Subcutaneous abdominal adipose tissue (tissue), 5 donors: ENCODE results near the gene PRMT5.
A peak's percentile ranks its signal among the peaks of the same experiment; 100 is the strongest.

Experiments used
- H3K27ac ChIP-seq: one replicate; pipeline ENCODE4 v1.7.0; 2013; ENCODE audit warnings: low read depth, mild to moderate bottlenecking, inconsistent platforms, low read length, moderate library complexity
- H3K27me3 ChIP-seq, 5 donors: one replicate each; pipeline ENCODE4 v1.7.0; 2013; ENCODE audit warnings: low read length in 5 of 5, inconsistent platforms in 1 of 5; ENCODE audit not compliant: control insufficient read depth in 5 of 5, insufficient read depth in 4 of 5
- H3K36me3 ChIP-seq, 5 donors: one replicate each; pipeline ENCODE4 v1.7.0; 2013; ENCODE audit warnings: low read length in 5 of 5; ENCODE audit not compliant: control insufficient read depth in 5 of 5, insufficient read depth in 5 of 5
- H3K4me1 ChIP-seq, 5 donors: one replicate each; pipeline ENCODE4 v1.7.0; 2013; ENCODE audit warnings: low read length in 5 of 5, mild to moderate bottlenecking in 3 of 5, moderate library complexity in 1 of 5; ENCODE audit not compliant: control insufficient read depth in 5 of 5, insufficient read depth in 5 of 5
- H3K4me3 ChIP-seq, 5 donors: one replicate each; pipeline ENCODE4 v1.7.0; 2013; ENCODE audit warnings: low read length in 5 of 5, low read depth in 1 of 5
- H3K9ac ChIP-seq, 5 donors: one replicate each; pipeline ENCODE4 v1.7.0; 2013; ENCODE audit warnings: low read length in 5 of 5, mild to moderate bottlenecking in 4 of 5, moderate library complexity in 3 of 5
- H3K9me3 ChIP-seq, 5 donors: one replicate each; pipeline ENCODE4 v1.7.0; 2013; ENCODE audit warnings: low read length in 5 of 5; ENCODE audit not compliant: control insufficient read depth in 5 of 5
- donor health status: healthy.
- donor health status: healthy.
- donor health status: healthy.
- donor health status: healthy.
- donor health status: healthy.

PRMT5 gene

GRCh38 chr14:22887990-22888378 is 41.2 kb downstream of the PRMT5 start:
- Histone ChIP-seq H3K9ac (no peak overlapping the region), H3K27ac (no peak overlapping the region)

GRCh38 chr14:22887260-22887989 is 41.8 kb downstream of the PRMT5 start:
- Histone ChIP-seq H3K4me1 (peaks cover 0 to 19% (median 12%) of the 10 kb centered on the region in 5 donors), H3K4me3 (peak overlapping the region; percentile 60 to 70 (median 68)), H3K9me3 (no peaks in the 10 kb centered on the region), H3K36me3 (no peaks in the 10 kb centered on the region), H3K9ac (peak overlapping the region in 2 of 5 donors; percentile 16 to 74), H3K27ac (no peak overlapping the region), H3K27me3 (peaks cover 0 to 22% (median 15%) of the 10 kb centered on the region in 5 donors)

More at GRCh38 chr14:22887990-22888378, 41.2 kb downstream of the PRMT5 start:
- peaks cover 0 to 18% (median 11%) of the 10 kb centered on the region in 5 donors for H3K27me3 ChIP-seq
- H3K4me3 ChIP-seq, result no peak overlapping the region
- no peaks in the 10 kb centered on the region for H3K9me3 ChIP-seq
- peaks cover 0 to 15% (median 12%) of the 10 kb centered on the region in 5 donors for H3K4me1 ChIP-seq
- H3K36me3 ChIP-seq, result no peaks in the 10 kb centered on the region

GRCh38 chr14:22886500-22887259 is 42.5 kb downstream of the PRMT5 start:
- peak overlapping the region; percentile 60 to 70 (median 68) for H3K4me3 ChIP-seq
- H3K36me3 ChIP-seq, result no peaks in the 10 kb centered on the region
- no peaks in the 10 kb centered on the region for H3K9me3 ChIP-seq
- peaks cover 0 to 26% (median 18%) of the 10 kb centered on the region in 5 donors for H3K27me3 ChIP-seq
- H3K9ac ChIP-seq, result peak overlapping the region in 2 of 5 donors; percentile 16 to 74
- no peak overlapping the region for H3K27ac ChIP-seq
- H3K4me1 ChIP-seq, result peaks cover 0 to 24% (median 12%) of the 10 kb centered on the region in 5 donors

- Histone ChIP-seq H3K27me3 (peaks cover 0 to 26% (median 18%) of the 10 kb centered on the region in 5 donors), H3K9ac (no peak overlapping the region), H3K27ac (no peak overlapping the region), H3K36me3 (no peaks in the 10 kb centered on the region), H3K4me3 (peak overlapping the region in 3 of 5 donors; percentile 60 to 68 (median 62)), H3K9me3 (no peaks in the 10 kb centered on the region), H3K4me1 (peaks cover 0 to 24% (median 12%) of the 10 kb centered on the region in 5 donors)
Measured at GRCh38 chr14:22885975-22886374, 43.2 kb downstream of the PRMT5 start.

- Histone ChIP-seq H3K9ac (no peak overlapping the region), H3K4me3 (no peak overlapping the region), H3K9me3 (no peaks in the 10 kb centered on the region), H3K27me3 (peaks cover 0 to 26% (median 18%) of the 10 kb centered on the region in 5 donors), H3K27ac (no peak overlapping the region), H3K36me3 (no peaks in the 10 kb centered on the region), H3K4me1 (peaks cover 0 to 24% (median 12%) of the 10 kb centered on the region in 5 donors)
Measured at GRCh38 chr14:22884738-22885523, 44.2 kb downstream of the PRMT5 start.

- peaks cover 0 to 7% (median 2%) of the 10 kb centered on the region in 5 donors for H3K36me3 ChIP-seq
- H3K27ac ChIP-seq, result no peak overlapping the region
- H3K9me3 ChIP-seq, result no peaks in the 10 kb centered on the region
- H3K27me3 ChIP-seq, result peaks cover 0 to 26% (median 18%) of the 10 kb centered on the region in 5 donors
- peaks cover 0 to 24% (median 12%) of the 10 kb centered on the region in 5 donors for H3K4me1 ChIP-seq
- H3K9ac ChIP-seq, result no peak overlapping the region
- no peak overlapping the region for H3K4me3 ChIP-seq
Measured at GRCh38 chr14:22884076-22884737, 45.0 kb downstream of the PRMT5 start.

- H3K9me3 ChIP-seq, result no peaks in the 10 kb centered on the region
- H3K36me3 ChIP-seq, result peaks cover 0 to 14% (median 10%) of the 10 kb centered on the region in 5 donors
- H3K27ac ChIP-seq, result no peak within 1 kb of the TSS
- peaks cover 0 to 26% (median 18%) of the 10 kb centered on the region in 5 donors for H3K27me3 ChIP-seq
- peak within 1 kb of the TSS in 1 of 5 donors; percentile 20 for H3K9ac ChIP-seq
- H3K4me1 ChIP-seq, result peaks cover 0 to 24% (median 12%) of the 10 kb centered on the region in 5 donors
- H3K4me3 ChIP-seq, result no peak within 1 kb of the TSS
Measured at GRCh38 chr14:22883173-22883976, 45.8 kb downstream of the PRMT5 start, which contains the start of gene REM2. REM2 (plus strand) TSS chr14:22883222; CDS start chr14:22883288, 66 bp downstream.

GRCh38 chr14:22882529-22883172 is 46.5 kb downstream of the PRMT5 start:
- H3K27ac ChIP-seq, result no peak overlapping the region
- H3K4me3 ChIP-seq, result no peak overlapping the region
- H3K9ac ChIP-seq, result peak overlapping the region in 1 of 5 donors; percentile 20
- no peaks in the 10 kb centered on the region for H3K9me3 ChIP-seq
- H3K36me3 ChIP-seq, result peaks cover 0 to 22% (median 18%) of the 10 kb centered on the region in 5 donors
- H3K4me1 ChIP-seq, result peaks cover 0 to 24% (median 12%) of the 10 kb centered on the region in 5 donors
- peaks cover 0 to 26% (median 18%) of the 10 kb centered on the region in 5 donors for H3K27me3 ChIP-seq
